ENCODE results near the gene PLIN5. TPM values are rescaled to one million over a fixed set of nuclear protein-coding genes. Genes with fewer than 3 reads are reported as not detected.
A peak's percentile ranks its signal among the peaks of the same experiment; 100 is the strongest.

PLIN5 gene
- polyA plus RNA-seq, 4 donors, result 2.6 to 12.3 (median 5.4) TPM

- no peak for DNase-seq (ENCODE audit: low read depth in 4 of 4, low spot score in 2 of 4)
Observed at GRCh38 chr19:4493104-4493928, 41.7 kb downstream of the PLIN5 start.

GRCh38 chr19:4492337-4493103, 42.5 kb downstream of the PLIN5 start:
- DNase-seq (ENCODE audit: low read depth in 4 of 4, low spot score in 2 of 4), result no peak

- DNase-seq (ENCODE audit: low read depth in 4 of 4, low spot score in 2 of 4), result no peak
Observed at GRCh38 chr19:4491446-4491845, 43.6 kb downstream of the PLIN5 start.

GRCh38 chr19:4488496-4488895, 46.5 kb downstream of the PLIN5 start:
- no peak for DNase-seq (ENCODE audit: low read depth in 4 of 4, low spot score in 2 of 4)

- DNase-seq (ENCODE audit: low read depth in 4 of 4, low spot score in 2 of 4), result no peak
Observed at GRCh38 chr19:4487572-4487971, 47.5 kb downstream of the PLIN5 start.

- DNase-seq (ENCODE audit: low read depth in 4 of 4, low spot score in 2 of 4), result no peak
Observed at GRCh38 chr19:4483385-4483784, 51.6 kb downstream of the PLIN5 start.

GRCh38 chr19:4482721-4483364, 52.2 kb downstream of the PLIN5 start:
- no peak for DNase-seq (ENCODE audit: low read depth in 4 of 4, low spot score in 2 of 4)

- DNase-seq (ENCODE audit: low read depth in 4 of 4, low spot score in 2 of 4), result no peak
Observed at GRCh38 chr19:4477034-4477801, 57.8 kb downstream of the PLIN5 start.

- peak in 2 of 4 donors; percentile 41 to 55 for DNase-seq (ENCODE audit: low read depth in 4 of 4, low spot score in 2 of 4)
Observed at GRCh38 chr19:4474514-4475022, 60.5 kb downstream of the PLIN5 start.

- no peak for DNase-seq (ENCODE audit: low read depth in 4 of 4, low spot score in 2 of 4)
Observed at GRCh38 chr19:4473763-4474513, 61.1 kb downstream of the PLIN5 start.

- DNase-seq (ENCODE audit: low read depth in 4 of 4, low spot score in 2 of 4), result no peak
Observed at GRCh38 chr19:4473011-4473762, 61.8 kb downstream of the PLIN5 start.

Other genes with a start within 250 kb of the PLIN5 start
- under 1 TPM; 0.33 to 0.61 (median 0.48) TPM for gene TMIGD2, start 232.8 kb downstream of the PLIN5 start, polyA plus RNA-seq (ENCODE audit: insufficient read length in 4 of 4)
- gene FSD1, start 230.6 kb downstream of the PLIN5 start, polyA plus RNA-seq (ENCODE audit: insufficient read length in 4 of 4), result 10 to 100 TPM in 1 of 4 donors, 1 to 10 TPM in 3; 3.9 to 11.4 (median 7.1) TPM
- 10 to 100 TPM; 21.0 to 33.6 (median 28.5) TPM for gene STAP2, start 196.4 kb downstream of the PLIN5 start, polyA plus RNA-seq (ENCODE audit: insufficient read length in 4 of 4)
- 10 to 100 TPM; 21.8 to 36.6 (median 28.9) TPM for gene MPND, start 191.7 kb downstream of the PLIN5 start, polyA plus RNA-seq (ENCODE audit: insufficient read length in 4 of 4)
- gene SH3GL1, start 134.7 kb downstream of the PLIN5 start, polyA plus RNA-seq (ENCODE audit: insufficient read length in 4 of 4), result 10 to 100 TPM; 51.5 to 82.9 (median 75.5) TPM
- gene CHAF1A, start 132.6 kb downstream of the PLIN5 start, polyA plus RNA-seq (ENCODE audit: insufficient read length in 4 of 4), result 10 to 100 TPM; 19.8 to 28.9 (median 22.3) TPM
- gene UBXN6, start 77.4 kb downstream of the PLIN5 start, polyA plus RNA-seq (ENCODE audit: insufficient read length in 4 of 4), result 100 to 1,000 TPM in 2 of 4 donors, 10 to 100 TPM in 2; 84.2 to 129 (median 112) TPM
- gene HDGFL2, start 62.9 kb downstream of the PLIN5 start, polyA plus RNA-seq (ENCODE audit: insufficient read length in 4 of 4), result 10 to 100 TPM; 61.5 to 96.9 (median 89.2) TPM
- gene PLIN4, start 16.7 kb downstream of the PLIN5 start, polyA plus RNA-seq (ENCODE audit: insufficient read length in 4 of 4), result 1 to 10 TPM in 2 of 4 donors, under 1 TPM in 2; 0.48 to 2.2 (median 1.1) TPM
- 1 to 10 TPM in 2 of 4 donors, under 1 TPM in 2; 0.68 to 1.5 (median 1.2) TPM for gene LRG1, start 4.8 kb upstream of the PLIN5 start, polyA plus RNA-seq (ENCODE audit: insufficient read length in 4 of 4)
- gene SEMA6B, start 24.5 kb upstream of the PLIN5 start, polyA plus RNA-seq (ENCODE audit: insufficient read length in 4 of 4), result 1 to 10 TPM; 2.4 to 4.0 (median 2.9) TPM
- 10 to 100 TPM; 12.8 to 15.1 (median 13.4) TPM for gene TNFAIP8L1, start 104.3 kb upstream of the PLIN5 start, polyA plus RNA-seq (ENCODE audit: insufficient read length in 4 of 4)
- gene MYDGF, start 135.1 kb upstream of the PLIN5 start, polyA plus RNA-seq (ENCODE audit: insufficient read length in 4 of 4), result 100 to 1,000 TPM in 1 of 4 donors, 10 to 100 TPM in 3; 71.6 to 103 (median 75.3) TPM
- gene DPP9, start 188.6 kb upstream of the PLIN5 start, polyA plus RNA-seq (ENCODE audit: insufficient read length in 4 of 4), result 10 to 100 TPM; 19.5 to 32.9 (median 26.1) TPM

Measured in left renal cortex interstitium (tissue), 4 donors.